Stimulated activated naive CD8-positive, alpha-beta T cell treated with anti-CD3 and anti-CD28 coated beads, Interleukin-15, Interleukin-2, amounts not matched to agents 100 U/mL and 50 U/mL, for 24 hours (primary cell): Measurements from ENCODE around the gene KIF26A.
"Not testable (repeated sequence)": the region's sequence is repeated elsewhere in the genome, so short reads cannot be mapped to it uniquely, and the experiment has no call there.

Experiments
- ATAC-seq: fragments of 150-1000 bp; cut with Tn5 transposase; one replicate; pipeline ENCODE4 v1.10.0; 2021
- DNase-seq: peaks from one replicate; pipeline ENCODE4 v3.0.0; 2021

Gene KIF26A

DNA sequence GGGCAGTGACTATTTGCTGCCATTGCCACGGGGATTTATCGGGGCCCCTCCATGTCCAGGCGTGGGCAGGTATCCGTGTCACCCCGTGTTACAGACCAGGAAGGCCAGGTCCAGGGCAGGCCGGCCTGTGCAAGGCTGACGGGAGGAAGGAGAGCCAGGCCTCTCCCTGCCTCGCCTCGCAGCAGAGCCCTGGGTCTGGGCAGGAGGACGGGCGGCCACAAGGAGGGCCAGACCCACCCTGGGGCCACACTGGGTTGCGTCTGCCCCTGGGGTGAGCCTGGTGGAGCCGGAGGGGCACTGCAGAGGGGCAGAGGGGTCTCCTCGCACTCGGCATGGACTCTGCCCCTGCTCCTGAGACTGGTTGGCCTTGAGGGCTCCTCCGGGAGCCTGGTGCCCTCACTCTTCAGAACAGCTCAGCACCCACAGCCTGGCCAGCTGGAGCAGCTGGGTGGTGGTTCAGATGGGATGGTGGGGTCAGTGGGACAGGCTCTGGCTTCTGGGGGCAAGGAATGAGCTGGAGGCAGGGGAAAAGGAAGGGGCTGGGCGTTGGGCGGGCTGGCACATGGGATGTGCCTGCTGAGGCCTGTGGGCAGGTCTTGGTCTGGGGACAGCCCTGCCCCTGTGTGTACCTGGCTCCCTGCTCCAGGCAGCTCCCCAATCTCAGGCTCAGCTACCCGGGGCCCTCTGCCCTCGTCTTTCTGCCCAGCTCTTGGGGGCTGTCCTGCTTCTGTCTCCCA lies 53.9 kb downstream of the KIF26A start:
- DNase-seq: no peak
- peak; percentile 20 for ATAC-seq

DNA sequence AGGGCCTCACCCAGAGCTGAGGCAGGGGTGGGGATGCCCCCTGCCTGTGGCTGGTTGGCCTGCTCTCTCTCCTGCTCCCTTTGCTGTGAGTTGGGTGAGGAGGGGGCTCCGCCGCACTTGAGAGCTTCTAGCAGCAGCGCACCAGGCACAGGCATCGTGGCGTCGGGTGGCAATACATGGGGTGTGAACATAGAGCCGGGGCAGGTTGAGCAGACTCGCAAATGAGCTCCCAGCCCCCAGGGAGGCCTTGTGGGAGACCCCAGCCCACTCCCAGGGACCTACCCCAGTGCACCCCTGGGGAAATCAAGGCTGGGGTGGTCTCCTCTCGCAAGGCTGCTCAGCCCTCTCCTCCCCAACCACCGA lies 54.5 kb downstream of the KIF26A start:
- no peak for ATAC-seq
- DNase-seq: no peak

DNA sequence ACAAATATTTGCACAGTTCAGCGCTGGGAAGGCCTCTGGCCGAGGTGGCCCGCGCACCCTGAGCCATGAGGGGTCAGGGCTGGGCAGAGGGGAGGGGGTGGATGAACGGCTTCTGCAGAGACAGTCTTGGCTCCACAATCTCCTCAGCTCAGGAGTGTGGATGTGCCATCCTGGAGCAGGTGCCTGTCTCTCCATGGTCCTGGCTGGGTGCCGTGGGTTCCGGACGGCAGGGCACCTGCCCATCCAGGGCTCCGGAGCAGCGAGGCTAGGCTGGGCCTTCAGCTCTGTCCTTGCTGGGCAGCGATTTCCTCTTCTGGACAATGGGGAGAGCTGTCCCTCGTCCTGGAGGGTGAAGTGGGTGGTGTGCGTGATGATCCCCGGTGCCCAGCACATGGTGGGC lies 55.6 kb downstream of the KIF26A start:
- no peak for DNase-seq
- ATAC-seq: no peak

DNA sequence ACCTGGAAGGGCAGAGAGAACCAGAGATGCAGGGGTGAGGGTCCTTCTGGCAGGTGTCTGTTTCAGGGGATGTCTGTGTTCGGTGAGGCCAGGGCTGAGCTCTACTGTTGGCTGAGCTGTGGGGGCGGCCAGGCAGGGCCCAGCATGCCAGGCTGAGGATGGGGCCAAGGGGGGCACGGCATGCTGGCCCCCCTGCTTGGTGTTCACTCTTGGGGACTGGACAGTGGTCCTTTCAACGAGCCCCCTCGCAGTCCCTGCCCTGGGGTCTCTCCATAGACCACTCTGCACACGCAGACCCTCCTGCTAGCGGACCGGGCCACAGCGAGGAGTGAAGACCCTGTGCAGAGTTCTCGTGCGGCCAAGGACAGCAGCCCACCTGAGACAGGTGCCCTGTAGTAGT lies 56.3 kb downstream of the KIF26A start:
- ATAC-seq: no peak
- DNase-seq: no peak

DNA sequence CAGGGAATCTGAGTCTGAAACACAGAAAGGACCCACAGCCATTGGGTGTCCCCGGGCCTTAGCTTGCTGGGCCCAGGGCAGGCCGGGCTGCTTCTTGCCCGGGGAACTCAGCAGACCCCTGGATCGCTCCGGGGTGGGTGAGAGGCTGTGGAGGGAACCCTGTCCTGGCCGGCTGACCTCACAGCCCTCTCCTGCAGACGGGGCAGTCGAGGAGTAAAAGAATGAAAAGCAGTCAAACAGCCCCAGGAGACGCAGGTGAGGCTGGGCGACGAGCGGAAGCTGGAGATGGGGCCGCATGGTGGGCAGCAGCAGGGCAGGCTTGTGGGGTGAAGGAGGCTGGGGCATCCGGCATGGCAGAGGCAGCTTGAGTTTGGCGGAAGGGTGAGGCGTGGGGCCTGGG lies 57.0 kb downstream of the KIF26A start:
- ATAC-seq (no peak), DNase-seq (no peak)

DNA sequence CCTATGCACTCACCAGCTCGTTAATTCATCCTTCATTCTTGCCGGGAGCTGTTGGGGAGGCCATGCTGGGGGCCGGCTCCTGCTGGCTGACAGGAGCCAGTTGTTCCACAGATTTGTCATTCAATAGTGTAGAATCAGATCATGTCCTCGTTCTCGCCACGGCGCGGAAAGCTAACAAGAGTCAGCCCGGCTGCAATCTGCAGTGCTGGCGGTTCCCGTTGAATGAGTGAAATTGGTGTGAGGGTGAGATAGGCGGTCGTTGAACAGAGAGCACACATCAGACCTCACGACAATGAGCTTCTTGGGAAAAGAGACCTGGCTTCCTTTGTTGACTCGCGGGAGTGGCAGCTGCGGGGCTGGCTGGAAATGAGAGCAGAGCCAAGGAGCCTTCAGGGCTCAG lies 57.5 kb downstream of the KIF26A start:
- no peak for DNase-seq
- ATAC-seq: no peak

DNA sequence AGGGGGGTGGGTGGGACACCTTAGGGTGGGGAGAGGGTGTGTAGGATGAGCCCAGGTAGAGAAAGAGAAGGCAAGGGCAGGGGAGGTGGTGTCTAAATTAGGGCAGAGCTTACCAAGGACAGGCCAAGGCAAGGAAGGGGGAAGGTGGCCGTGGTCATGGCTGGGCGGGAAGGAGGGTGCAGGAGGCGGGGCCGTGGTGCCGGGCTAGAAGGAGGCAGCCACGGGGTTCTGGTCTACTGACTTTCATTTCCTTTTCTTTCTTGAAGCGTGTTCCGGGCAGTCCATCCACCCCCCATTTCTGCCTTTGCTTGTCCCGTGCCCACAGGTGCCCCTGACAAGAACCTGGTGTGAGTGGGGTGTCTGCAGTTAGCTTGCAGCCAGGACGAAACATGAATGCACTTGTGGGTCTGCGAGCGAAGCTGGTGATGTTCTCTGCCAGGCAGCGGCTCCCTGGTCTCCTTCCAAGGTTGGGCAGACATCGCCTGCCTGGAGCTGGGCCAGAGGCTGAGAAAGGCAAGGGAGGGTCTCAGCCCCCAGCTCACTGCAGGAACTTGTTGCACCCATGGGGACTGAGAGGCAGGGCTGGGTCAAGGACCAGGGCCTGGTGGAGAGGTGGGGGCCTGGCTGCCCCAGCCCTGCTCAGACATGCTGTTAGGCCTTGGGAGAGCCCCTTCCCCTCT lies 58.2 kb downstream of the KIF26A start:
- DNase-seq: no peak

DNA sequence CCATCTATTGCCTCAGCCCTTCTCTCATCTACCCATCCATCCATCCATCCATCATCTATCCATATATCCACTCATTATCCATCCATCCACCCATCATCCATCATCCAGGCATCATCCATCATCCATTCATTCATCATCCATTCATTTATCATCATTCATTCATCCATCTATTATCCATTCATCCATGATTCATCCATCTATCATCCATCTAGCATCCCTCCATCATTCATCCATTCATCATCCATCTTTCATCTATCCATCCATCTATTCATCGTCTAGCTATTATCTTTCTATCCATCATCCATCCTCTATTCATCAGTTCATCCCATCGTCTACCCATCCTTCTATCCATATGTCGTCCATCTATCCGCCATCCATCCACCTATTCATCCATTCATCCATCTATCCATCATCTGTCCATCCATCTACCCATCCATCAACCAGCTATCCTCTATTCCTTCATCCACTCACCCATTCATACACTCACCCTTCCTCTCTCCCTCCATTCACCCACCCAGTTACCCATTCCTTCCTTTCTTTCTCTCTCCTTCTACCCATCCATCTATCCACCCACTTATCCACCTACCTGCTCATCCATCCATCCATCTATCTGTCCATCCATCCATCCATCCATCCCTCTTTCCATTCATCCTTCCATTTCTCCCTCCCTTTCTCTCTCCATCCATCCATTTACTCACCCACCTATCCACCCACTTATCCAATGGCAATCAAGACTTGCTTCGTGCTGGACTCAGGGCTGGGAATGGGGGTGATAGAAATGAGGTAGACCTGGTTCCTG lies 59.3 kb downstream of the KIF26A start:
- DNase-seq (no peak), ATAC-seq (no peak)

More for the DNA sequence above, 58.2 kb downstream of the KIF26A start:
- ATAC-seq: no peak

DNA sequence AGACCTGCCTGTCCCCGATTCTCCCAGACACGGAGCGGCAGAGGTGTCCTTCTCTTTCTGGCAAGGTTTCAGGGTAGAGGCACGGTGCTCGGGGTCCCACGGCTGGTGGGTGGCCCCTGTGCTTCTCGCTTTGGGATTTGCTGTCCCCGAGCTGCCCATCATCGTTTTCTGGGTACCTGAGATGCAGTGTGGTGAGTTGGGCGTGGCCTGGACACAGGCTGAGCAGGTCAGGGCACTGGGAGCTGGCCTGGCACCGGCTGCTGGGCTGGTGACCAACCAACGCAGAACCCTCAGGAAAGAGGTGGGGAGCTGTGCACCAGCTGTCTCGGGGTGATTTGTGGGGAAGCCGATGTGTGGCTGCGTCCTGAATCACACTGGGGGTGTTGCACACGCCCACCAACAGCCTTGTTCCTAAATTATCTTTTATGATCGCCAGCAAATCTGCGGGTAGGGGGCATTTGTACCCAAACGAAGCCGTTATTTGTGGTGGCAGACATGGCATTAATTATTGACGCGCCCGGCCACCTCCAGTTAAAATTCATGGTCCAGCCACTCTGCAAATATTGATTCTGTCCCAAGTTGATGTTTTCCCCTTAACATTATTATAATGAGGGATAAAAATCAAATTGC lies 61.0 kb downstream of the KIF26A start:
- DNase-seq (no peak), ATAC-seq (no peak)

DNA sequence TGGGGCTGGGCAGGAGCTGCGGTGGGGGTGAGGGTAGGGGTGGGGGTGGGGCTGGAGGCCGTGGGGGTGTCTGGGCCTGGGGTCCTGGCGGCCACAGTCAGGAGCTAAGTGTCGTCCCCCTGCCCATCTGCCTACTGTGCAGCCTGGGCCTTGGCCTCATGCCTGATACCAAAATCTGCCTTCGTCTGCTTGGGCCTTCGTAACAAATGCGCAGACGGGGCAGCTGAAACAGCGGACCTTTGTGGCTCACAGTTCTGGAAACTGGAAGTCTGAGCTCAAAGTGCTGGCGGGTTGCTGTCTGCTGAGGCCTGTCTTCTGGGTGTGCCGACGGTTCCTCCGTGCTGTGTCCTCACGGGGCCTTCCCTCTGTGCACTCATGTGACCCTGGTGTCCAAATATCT lies 61.7 kb downstream of the KIF26A start:
- ATAC-seq: no peak

DNA sequence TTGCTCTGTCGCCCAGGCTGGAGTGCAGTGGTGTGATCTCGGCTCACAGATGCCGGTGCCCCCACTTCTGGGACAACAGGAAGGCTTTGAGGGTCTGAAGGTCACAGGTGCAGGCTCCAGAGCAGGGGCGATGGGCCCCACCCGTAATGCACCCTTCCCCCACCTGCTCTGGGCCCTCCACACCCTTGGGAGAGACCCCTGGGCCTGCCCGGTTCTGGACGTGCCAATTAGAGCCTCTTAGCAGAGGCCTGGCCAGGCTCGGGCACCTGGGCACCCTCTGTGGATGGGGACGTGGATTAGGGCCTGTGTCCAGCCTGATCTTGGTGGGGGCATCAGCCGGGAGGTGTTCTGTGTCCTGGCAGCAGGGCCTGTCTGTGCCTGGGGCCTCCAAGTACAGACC lies 62.2 kb downstream of the KIF26A start:
- DNase-seq (no peak), ATAC-seq (no peak)

More for the DNA sequence above, 61.7 kb downstream of the KIF26A start:
- no peak for DNase-seq

DNA sequence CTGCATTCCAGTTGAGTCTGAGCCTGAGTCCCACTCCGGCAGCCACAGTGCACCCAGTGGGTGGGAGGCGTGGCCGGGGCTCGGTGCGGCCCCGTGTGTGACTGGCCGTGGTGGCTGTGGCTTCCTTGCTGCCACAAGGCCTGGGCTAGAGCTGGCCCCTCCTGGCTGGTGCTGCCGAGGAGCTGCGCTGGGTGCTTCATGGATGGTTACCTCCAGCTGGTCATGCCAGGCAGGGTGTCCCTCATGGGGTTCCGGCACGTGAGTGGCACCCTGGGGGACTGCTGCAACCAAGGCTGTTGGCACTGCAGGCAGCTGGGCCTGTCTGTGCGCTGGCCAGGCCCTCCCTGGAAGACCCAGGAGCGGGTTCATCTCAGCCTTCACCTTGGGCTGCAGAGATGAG lies 62.7 kb downstream of the KIF26A start:
- ATAC-seq (no peak), DNase-seq (no peak)

DNA sequence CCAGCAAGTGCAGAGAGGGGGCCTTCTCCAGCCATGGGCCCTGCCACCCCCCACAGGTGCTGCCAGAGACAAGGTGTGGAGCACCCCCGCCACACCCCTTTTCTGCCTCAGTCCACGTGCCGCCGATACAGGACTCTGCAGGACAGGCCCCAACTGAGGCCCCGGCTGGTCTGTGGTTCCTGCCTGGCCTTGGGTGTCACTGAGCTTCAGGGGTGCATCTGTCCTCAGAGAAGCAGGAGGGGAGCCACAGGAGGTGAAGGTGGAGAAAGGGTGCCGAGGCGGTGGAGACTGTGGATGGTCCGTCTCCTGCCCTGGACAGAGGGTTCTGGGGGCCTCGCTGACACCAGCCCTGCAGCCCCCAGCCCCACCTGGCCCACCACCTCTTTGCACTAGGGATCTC lies 63.1 kb downstream of the KIF26A start:
- ATAC-seq (no peak), DNase-seq (no peak)

DNA sequence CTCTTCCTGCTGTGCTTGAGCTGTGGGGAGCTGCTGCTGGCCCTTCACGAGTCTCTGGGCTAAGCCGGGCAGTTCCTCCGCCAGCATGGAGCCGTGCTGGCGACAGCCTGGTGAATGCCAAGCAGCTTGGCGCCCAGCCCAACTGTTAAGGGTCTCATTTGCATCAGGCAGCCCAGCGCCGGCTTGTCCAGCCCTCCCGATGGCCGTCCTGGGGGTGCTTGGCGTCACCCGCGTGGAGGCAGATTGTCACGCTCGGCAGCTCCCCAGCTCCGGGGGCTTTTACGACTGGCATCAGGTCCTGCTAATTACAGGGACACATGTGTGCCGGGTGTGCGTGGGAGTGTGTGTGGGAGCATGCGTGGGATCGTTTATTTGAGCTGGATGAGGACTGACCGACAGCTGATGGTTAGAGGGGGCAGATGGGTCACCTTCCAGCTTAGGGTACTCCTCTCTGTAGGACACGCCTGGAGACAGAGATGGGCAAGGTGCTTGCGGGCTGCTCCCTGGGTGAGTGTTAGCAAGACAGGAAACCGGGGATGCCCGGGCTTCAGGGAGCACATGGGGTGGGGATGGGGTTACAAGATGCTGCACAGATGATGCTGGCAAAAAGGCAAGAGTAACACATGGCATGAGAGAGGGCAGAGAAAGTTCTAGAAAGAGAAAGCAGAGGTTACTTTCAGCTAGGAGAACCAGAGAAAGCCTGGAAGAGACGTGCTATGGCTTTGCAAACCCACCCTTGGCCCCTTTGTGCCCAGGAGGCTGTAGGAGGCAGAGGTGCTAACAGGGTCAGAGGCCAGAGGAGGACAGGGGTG lies 64.1 kb downstream of the KIF26A start:
- DNase-seq: no peak
- no peak for ATAC-seq

DNA sequence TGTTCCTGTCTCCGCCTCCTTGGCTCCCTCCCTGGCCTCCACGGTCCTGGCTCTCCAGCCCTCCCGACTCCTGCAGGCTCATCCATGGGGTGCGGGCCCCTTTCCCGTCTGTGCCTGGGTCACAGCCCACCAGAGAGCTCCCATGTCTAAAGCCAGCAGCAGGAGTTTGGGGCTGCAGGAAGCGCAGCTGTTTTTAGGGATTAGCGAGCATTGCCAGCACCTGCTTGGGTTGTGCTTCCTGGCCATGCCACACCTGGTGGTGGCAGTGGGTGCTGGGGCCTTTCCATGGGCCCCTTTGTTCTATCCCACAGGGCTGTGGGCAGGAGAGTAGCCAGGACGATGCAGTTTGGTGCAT lies 64.7 kb downstream of the KIF26A start:
- ATAC-seq: no peak
- no peak for DNase-seq

DNA sequence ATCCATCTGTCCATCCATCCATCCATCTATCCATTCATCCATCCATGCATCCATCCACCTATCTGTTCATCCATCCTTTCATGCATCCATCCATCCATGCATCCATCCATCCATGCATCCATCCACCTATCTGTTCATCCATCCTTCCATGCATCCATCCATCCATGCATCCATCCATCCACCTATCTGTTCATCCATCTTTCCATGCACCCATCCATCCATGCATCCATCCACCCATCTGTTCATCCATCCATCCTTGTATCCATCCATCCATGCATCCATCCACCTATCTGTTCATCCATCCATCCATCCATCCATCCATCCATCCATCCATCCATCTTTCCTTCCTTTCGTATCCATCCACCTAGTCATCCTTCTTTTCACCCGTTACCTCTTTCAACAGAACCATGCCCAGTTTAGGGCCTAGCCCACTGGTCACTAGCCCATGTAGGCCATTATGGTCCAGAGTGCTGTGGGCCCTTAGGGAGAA lies 66.3 kb downstream of the KIF26A start:
- no peak for ATAC-seq

DNA sequence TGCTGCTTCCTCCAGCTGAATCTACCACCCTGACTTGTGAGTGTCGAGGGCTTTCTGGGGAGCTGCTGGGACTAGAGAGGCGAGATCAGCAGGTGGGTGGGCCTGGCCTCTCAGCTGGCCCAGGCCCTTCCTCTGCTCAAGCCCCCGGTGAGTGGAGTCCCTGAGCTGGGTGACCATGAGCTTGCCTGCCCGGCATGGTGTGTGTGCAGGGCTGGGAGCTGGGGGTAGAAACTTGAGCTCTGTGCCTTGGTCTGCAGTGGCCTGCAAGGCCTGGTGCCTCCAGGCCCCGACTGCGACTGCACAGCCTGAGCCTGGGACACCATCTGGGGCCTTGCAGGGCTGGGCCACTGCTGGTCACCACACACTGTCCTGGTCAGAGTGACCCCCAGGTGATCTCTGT lies 67.4 kb downstream of the KIF26A start:
- DNase-seq (no peak), ATAC-seq (no peak)

More for the DNA sequence above, 66.3 kb downstream of the KIF26A start:
- no peak for DNase-seq

DNA sequence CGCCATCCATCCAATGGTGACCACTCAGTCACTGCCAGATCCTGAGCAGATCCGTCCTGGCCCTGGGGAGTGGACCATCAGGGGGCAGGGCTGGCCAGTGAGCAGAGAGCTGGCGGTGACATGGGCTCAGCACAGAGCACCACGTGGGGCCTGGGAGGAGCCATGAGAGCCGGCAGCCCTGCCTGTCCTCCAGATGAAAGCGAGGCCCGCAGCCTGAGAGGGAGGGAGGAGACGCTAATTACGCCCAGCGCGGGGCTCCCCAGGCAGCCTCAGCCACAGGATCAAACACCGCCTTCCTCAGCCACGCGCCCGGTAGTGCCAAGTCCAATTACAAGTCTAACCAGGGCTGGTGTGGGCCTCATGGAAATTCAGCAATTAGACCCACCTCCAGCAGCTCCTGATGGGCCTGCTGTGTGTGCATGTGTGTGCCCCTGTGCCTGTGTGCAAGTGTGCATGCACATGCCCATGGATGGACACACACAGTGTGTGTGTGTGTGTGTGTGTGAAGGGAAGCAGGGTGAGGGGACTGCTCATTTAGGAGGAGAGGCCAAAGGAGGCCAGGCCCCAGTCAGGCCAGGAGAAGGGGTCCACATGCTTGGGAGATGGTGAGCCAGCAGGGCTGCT lies 68.0 kb downstream of the KIF26A start:
- no peak for ATAC-seq
- no peak for DNase-seq

DNA sequence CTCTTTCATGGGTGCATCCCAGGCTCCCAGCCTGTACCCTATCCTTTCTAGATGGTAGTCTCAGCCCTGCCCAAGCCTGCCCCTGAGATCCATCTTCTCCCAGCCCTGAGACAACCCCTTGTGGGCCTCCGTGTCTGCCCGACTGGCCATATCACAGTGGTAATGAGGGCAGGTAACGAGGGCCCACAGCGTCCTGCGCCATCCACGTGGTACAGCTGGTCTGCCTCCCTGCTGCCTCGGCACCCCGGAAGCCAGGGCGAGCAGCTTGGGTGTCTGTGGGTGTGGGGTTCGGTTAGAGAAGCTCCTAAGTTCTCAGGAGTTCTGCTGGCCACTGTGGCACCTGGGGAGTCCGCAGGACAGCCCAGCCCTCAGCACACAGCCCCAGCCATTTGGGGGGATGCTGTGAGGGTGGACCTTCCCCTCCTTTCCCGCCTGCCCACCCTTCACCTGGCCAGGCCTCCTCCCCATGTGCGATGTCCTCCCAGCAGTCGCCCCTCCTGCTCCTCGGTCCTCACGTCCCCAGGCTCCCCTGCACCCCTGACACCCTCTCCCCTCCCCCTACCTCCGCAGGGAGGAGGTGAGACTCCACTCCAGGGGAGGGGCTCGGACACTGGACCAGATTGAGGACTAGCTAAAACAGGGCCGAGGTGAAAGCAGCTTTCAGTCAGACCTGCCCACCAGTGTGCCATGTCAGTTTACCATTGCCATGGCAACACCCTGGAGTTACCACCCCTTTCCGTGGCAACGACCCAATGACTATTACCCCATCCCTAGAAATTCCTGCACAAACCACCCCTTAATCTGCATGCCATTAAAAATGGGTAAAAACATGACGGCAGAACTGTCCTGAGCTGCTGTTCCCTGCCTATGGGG lies 69.0 kb downstream of the KIF26A start:
- DNase-seq (no peak), ATAC-seq (no peak)

DNA sequence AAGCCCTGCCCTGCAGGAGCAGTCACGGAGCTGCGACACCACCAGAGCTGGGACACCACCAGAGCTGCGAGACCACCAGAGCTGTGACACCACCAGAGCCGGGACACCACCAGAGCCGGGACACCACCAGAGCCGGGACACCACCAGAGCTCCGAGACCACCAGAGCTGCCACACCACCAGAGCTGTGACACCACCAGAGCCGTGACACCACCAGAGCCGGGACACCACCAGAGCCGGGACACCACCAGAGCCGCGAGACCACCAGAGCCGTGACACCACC lies 69.6 kb downstream of the KIF26A start:
- ATAC-seq, DNase-seq: not testable (repeated sequence)

DNA sequence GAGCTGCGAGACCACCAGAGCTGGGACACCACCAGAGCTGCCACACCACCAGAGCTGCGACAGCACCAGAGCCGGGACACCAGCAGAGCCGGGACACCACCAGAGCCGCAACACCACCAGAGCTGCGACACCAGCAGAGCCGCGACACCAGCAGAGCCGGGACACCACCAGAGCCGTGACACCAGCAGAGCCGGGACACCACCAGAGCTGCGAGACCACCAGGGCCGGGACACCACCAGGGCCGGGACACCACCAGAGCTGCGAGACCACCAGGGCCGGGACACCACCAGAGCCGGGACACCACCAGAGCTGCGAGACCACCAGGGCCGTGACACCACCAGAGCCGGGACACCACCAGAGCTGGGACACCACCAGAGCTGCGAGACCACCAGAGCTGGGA lies 69.9 kb downstream of the KIF26A start:
- not testable (repeated sequence) for DNase-seq, ATAC-seq
